ENCODE measurements around the gene PLB1. TPM values are rescaled to one million over a fixed set of nuclear protein-coding genes. Genes with fewer than 3 reads are reported as not detected.

The PLB1 gene
- polyA plus RNA-seq, 1 donor from 2014 or later, result 2.8 TPM

DNA sequence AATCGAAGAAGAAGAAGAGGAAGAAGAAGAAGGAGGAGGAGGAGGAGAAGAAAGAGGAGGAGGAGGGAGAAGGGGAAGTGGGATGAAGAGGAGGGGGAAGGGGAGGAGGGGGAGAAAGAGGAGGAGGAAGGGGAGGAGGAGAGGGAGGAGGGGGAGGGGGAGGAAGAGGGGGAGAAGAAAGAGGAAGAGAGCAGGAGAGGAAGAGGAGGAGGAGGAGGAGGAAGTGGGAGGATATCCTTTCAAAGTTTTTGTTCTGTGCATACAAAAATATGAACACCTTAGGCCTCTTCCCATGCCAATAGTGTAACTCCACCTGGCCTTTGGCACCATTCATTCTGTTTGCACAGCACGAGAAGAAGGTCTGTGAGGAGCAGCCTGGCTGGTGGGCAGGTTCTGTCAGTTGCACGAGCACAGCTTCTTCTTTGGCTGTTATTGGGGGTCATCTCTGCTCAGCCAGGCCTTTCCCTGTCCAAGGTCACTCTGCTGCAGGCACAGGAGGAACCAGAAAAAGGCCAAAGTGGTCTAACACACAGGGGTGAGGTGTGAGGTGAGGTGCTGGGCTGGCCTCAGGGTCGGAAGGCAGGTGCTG, 25.8 kb upstream of the PLB1 start (continued):
- TF ChIP-seq, protein P1, sequence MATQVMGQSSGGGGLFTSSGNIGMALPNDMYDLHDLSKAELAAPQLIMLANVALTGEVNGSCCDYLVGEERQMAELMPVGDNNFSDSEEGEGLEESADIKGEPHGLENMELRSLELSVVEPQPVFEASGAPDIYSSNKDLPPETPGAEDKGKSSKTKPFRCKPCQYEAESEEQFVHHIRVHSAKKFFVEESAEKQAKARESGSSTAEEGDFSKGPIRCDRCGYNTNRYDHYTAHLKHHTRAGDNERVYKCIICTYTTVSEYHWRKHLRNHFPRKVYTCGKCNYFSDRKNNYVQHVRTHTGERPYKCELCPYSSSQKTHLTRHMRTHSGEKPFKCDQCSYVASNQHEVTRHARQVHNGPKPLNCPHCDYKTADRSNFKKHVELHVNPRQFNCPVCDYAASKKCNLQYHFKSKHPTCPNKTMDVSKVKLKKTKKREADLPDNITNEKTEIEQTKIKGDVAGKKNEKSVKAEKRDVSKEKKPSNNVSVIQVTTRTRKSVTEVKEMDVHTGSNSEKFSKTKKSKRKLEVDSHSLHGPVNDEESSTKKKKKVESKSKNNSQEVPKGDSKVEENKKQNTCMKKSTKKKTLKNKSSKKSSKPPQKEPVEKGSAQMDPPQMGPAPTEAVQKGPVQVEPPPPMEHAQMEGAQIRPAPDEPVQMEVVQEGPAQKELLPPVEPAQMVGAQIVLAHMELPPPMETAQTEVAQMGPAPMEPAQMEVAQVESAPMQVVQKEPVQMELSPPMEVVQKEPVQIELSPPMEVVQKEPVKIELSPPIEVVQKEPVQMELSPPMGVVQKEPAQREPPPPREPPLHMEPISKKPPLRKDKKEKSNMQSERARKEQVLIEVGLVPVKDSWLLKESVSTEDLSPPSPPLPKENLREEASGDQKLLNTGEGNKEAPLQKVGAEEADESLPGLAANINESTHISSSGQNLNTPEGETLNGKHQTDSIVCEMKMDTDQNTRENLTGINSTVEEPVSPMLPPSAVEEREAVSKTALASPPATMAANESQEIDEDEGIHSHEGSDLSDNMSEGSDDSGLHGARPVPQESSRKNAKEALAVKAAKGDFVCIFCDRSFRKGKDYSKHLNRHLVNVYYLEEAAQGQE (IDR thresholded peaks at IDR 0.05; ENCODE audit: borderline replicate concordance), result no peak

DNA sequence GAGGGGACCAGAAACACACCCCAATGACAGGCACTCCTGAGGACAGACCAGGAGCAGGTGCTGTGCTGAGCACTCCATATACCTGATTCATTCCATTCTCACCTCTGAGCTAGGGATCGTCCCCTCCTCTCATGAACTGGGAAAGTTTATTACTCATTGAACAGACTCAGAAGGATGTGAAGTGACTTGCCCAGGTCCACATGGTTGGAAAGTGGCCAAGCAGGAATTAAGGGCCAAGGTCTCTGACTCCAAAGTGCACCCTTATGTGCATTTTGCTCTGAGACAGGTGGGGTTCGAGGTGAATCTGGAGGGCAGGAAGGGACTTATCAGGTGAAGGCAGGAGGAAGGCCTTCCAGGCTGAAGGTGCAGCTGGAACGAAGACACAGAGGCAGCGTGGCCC, 25.1 kb upstream of the PLB1 start:
- H3K9ac ChIP-seq (ENCODE audit: low read length), result no peak overlapping the region
- H2AFZ ChIP-seq (ENCODE audit: low read depth, low read length), result no peak overlapping the region
- H3K4me3 ChIP-seq (ENCODE audit: low read length), result no peak overlapping the region
- H3K9me3 ChIP-seq (ENCODE audit: low read length), result no peaks in the 10 kb centered on the region
- no peaks in the 10 kb centered on the region for H3F3A ChIP-seq (ENCODE audit: insufficient read depth, low read length, poor library complexity, severe bottlenecking)
- no peaks in the 10 kb centered on the region for H3K36me3 ChIP-seq (ENCODE audit: insufficient read depth, low read length)
- H3K27ac ChIP-seq (ENCODE audit: low read length), result no peak overlapping the region
- no peaks in the 10 kb centered on the region for H3K79me2 ChIP-seq (replicated peaks; ENCODE audit: insufficient read depth, low read length)
- H3K4me2 ChIP-seq (ENCODE audit: low read length), result no peak overlapping the region
- H3K27me3 ChIP-seq (ENCODE audit: insufficient read depth, low read depth, low read length), result no peaks in the 10 kb centered on the region
- no peaks in the 10 kb centered on the region for H4K20me1 ChIP-seq (ENCODE audit: insufficient read depth)
- TF ChIP-seq, protein P2, sequence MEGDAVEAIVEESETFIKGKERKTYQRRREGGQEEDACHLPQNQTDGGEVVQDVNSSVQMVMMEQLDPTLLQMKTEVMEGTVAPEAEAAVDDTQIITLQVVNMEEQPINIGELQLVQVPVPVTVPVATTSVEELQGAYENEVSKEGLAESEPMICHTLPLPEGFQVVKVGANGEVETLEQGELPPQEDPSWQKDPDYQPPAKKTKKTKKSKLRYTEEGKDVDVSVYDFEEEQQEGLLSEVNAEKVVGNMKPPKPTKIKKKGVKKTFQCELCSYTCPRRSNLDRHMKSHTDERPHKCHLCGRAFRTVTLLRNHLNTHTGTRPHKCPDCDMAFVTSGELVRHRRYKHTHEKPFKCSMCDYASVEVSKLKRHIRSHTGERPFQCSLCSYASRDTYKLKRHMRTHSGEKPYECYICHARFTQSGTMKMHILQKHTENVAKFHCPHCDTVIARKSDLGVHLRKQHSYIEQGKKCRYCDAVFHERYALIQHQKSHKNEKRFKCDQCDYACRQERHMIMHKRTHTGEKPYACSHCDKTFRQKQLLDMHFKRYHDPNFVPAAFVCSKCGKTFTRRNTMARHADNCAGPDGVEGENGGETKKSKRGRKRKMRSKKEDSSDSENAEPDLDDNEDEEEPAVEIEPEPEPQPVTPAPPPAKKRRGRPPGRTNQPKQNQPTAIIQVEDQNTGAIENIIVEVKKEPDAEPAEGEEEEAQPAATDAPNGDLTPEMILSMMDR (IDR thresholded peaks at IDR 0.05; ENCODE audit: poor library complexity, severe bottlenecking), result no peak
- TF ChIP-seq EZH2 (IDR thresholded peaks at IDR 0.05; ENCODE audit: borderline replicate concordance, insufficient read depth, low read length, poor library complexity, severe bottlenecking) (no peak), EP300 (conservative IDR thresholded peaks at IDR 0.05; ENCODE audit: poor library complexity, severe bottlenecking) (no peak), SMC3 (conservative IDR thresholded peaks at IDR 0.05; ENCODE audit: poor library complexity) (no peak), POLR2AphosphoS5 (IDR thresholded peaks at IDR 0.05) (no peak), RAD21 (conservative IDR thresholded peaks at IDR 0.05) (no peak), TAF1 (IDR thresholded peaks at IDR 0.05; ENCODE audit: low read depth) (no peak), MXI1 (conservative IDR thresholded peaks at IDR 0.05; ENCODE audit: poor library complexity, severe bottlenecking) (no peak)
- TF ChIP-seq, protein P1 (IDR thresholded peaks at IDR 0.05; ENCODE audit: borderline replicate concordance), result no peak
- H3K9me2 ChIP-seq (ENCODE audit: insufficient read depth, low read length), result no peaks in the 10 kb centered on the region

Data from neural cell (in vitro differentiated cells).